ENCODE results near the gene PAK5.

DNA sequence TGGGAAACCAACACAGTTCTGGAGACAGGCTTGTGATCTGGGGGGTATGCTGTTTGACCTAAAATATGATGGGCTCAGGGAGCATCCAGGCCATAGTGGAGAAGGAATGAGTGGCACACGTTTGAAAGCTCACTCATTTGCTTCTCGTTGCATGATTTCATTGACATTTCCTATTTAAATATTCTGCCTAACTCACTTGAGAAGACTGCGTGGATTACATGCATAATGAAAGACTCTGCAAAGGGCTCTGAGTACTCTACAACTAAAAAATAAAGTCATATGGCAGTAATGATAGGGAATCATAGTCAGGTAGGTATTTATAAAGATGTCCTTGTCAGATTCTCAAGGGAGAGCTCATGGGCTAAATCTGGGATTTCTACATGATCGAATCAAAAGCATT lies 206.6 kb downstream of the PAK5 start:
- TF ChIP-seq, protein P1, sequence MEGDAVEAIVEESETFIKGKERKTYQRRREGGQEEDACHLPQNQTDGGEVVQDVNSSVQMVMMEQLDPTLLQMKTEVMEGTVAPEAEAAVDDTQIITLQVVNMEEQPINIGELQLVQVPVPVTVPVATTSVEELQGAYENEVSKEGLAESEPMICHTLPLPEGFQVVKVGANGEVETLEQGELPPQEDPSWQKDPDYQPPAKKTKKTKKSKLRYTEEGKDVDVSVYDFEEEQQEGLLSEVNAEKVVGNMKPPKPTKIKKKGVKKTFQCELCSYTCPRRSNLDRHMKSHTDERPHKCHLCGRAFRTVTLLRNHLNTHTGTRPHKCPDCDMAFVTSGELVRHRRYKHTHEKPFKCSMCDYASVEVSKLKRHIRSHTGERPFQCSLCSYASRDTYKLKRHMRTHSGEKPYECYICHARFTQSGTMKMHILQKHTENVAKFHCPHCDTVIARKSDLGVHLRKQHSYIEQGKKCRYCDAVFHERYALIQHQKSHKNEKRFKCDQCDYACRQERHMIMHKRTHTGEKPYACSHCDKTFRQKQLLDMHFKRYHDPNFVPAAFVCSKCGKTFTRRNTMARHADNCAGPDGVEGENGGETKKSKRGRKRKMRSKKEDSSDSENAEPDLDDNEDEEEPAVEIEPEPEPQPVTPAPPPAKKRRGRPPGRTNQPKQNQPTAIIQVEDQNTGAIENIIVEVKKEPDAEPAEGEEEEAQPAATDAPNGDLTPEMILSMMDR (conservative IDR thresholded peaks at IDR 0.05 in 1 of 2, IDR thresholded peaks at IDR 0.05 in 1 of 2; ENCODE audit: low read depth in 1 of 2, low read length in 2 of 2): no peak
- TF ChIP-seq EZH2 (IDR thresholded peaks at IDR 0.05; ENCODE audit: low read length, missing control alignments): no peak
